Astrocyte (in vitro differentiated cells and primary cell): ENCODE data around the gene NDUFA8. TPM values are rescaled to one million over a fixed set of nuclear protein-coding genes. Genes with fewer than 3 reads are reported as not detected.

Source experiments
- DNase-seq: peaks from one replicate; pipeline ENCODE4 v3.0.0-alpha.2; 2010; ENCODE audit warnings: low read depth
- FAIRE-seq: peaks from 2 replicates; lab custom pipeline; 2011; peaks lifted over from hg19 to GRCh38; lab: Jason Lieb, UNC
- H2AFZ ChIP-seq: 2 replicates; pipeline ENCODE4 v1.6.0; 2012; ENCODE audit warnings: low read depth, low read length, inconsistent platforms
- H3K27ac ChIP-seq: 2 replicates; pipeline ENCODE4 v1.5.1; 2011; ENCODE audit warnings: low read depth, low read length, inconsistent platforms
- H3K27me3 ChIP-seq: 2 replicates; pipeline ENCODE4 v1.6.0; 2011; ENCODE audit warnings: low read length, inconsistent platforms; ENCODE audit not compliant: insufficient read depth
- H3K36me3 ChIP-seq: 2 replicates; pipeline ENCODE4 v1.5.1; 2011; ENCODE audit warnings: low read length, inconsistent platforms; ENCODE audit not compliant: insufficient read depth
- H3K4me1 ChIP-seq: 2 replicates; pipeline ENCODE4 v1.5.1; 2011; ENCODE audit warnings: low read length, inconsistent platforms; ENCODE audit not compliant: insufficient read depth
- H3K4me2 ChIP-seq: 2 replicates; pipeline ENCODE4 v1.6.0; 2012; ENCODE audit warnings: low read length, inconsistent platforms
- H3K4me3 ChIP-seq: 2 replicates; pipeline ENCODE4 v1.5.1; 2011; ENCODE audit warnings: low read depth, mild to moderate bottlenecking, low read length, inconsistent platforms; ENCODE audit not compliant: insufficient read depth
- H3K79me2 ChIP-seq: 2 replicates; pipeline ENCODE4 v1.6.0; 2012; ENCODE audit warnings: mild to moderate bottlenecking, low read length, inconsistent platforms; ENCODE audit not compliant: insufficient read depth
- H3K9ac ChIP-seq: 2 replicates; pipeline ENCODE4 v1.6.0; 2012; ENCODE audit warnings: mild to moderate bottlenecking, low read length, inconsistent platforms
- H3K9me3 ChIP-seq: 2 replicates; pipeline ENCODE4 v1.5.1; 2012; ENCODE audit warnings: low read depth, mild to moderate bottlenecking, low read length, inconsistent platforms; ENCODE audit not compliant: insufficient read depth
- H4K20me1 ChIP-seq: 2 replicates; pipeline ENCODE4 v1.6.0; 2012; ENCODE audit warnings: low read length, inconsistent platforms; ENCODE audit not compliant: insufficient read depth
- H3K27ac Mint-ChIP-seq: one replicate; pipeline ENCODE4 v1.8.0; 2021; ENCODE audit warnings: mild to moderate bottlenecking, mixed read lengths; ENCODE audit not compliant: unreplicated experiment
- H3K27me3 Mint-ChIP-seq: one replicate; pipeline ENCODE4 v1.8.0; 2021; ENCODE audit warnings: low read depth, mixed read lengths; ENCODE audit not compliant: unreplicated experiment
- H3K36me3 Mint-ChIP-seq: one replicate; pipeline ENCODE4 v1.8.0; 2021; ENCODE audit warnings: low read depth, mixed read lengths; ENCODE audit not compliant: unreplicated experiment
- H3K4me1 Mint-ChIP-seq: one replicate; pipeline ENCODE4 v1.8.0; 2021; ENCODE audit warnings: low read depth, mixed read lengths; ENCODE audit not compliant: unreplicated experiment
- H3K4me3 Mint-ChIP-seq: one replicate; pipeline ENCODE4 v1.8.0; 2021; ENCODE audit warnings: mild to moderate bottlenecking, moderate library complexity, mixed read lengths; ENCODE audit not compliant: unreplicated experiment
- H3K9me3 Mint-ChIP-seq: one replicate; pipeline ENCODE4 v1.8.0; 2021; ENCODE audit warnings: mild to moderate bottlenecking, mixed read lengths; ENCODE audit not compliant: unreplicated experiment
- CTCF ChIP-seq: IDR thresholded peaks from 2 replicates; pipeline ENCODE4 v1.5.1; 2011; ENCODE audit warnings: low read depth, mild to moderate bottlenecking, inconsistent platforms, low read length, moderate library complexity; ENCODE audit not compliant: insufficient read depth
- EZH2 ChIP-seq: IDR thresholded peaks from 2 replicates; pipeline ENCODE4 v1.6.1; 2012; ENCODE audit warnings: mild to moderate bottlenecking, low read length, inconsistent platforms; ENCODE audit not compliant: insufficient read depth
- total RNA-seq: library from RNA; stranded (reverse); gene quantifications from 2 replicates; pipeline ENCODE4 v1.2.1, GENCODE V29; 2021

NDUFA8 gene
- total RNA-seq, 1 donor from 2014 or later = 52.3 TPM

GRCh38 chr9:122133984-122134535, 25.5 kb downstream of the NDUFA8 start:
- Histone ChIP-seq H3K4me2 (no peak overlapping the region), H3K4me1 (peaks cover 11% of the 10 kb centered on the region), H3K27me3 (peaks cover 2% of the 10 kb centered on the region), H3K9me3 (no peaks in the 10 kb centered on the region), H2AFZ (no peak overlapping the region), H3K79me2 (no peaks in the 10 kb centered on the region), H3K9ac (no peak overlapping the region), H3K27ac (no peak overlapping the region), H3K4me3 (no peak overlapping the region), H3K36me3 (no peaks in the 10 kb centered on the region), H4K20me1 (no peaks in the 10 kb centered on the region)
- Mint-ChIP-seq H3K4me3 (no peak overlapping the region), H3K36me3 (no peaks in the 10 kb centered on the region), H3K4me1 (peaks cover 9% of the 10 kb centered on the region), H3K27ac (no peak overlapping the region), H3K9me3 (peaks cover 3% of the 10 kb centered on the region), H3K27me3 (peaks cover 25% of the 10 kb centered on the region)
- no peak for FAIRE-seq
- no peak for TF ChIP-seq CTCF
- no peak for TF ChIP-seq EZH2
- DNase-seq = no peak

GRCh38 chr9:122133263-122133983, 26.2 kb downstream of the NDUFA8 start:
- no peaks in the 10 kb centered on the region for H3K79me2 ChIP-seq
- no peak for TF ChIP-seq EZH2
- no peaks in the 10 kb centered on the region for H3K36me3 ChIP-seq
- Mint-ChIP-seq H3K4me3 (no peak overlapping the region), H3K4me1 (peaks cover 9% of the 10 kb centered on the region), H3K27ac (no peak overlapping the region), H3K9me3 (peaks cover 3% of the 10 kb centered on the region), H3K36me3 (no peaks in the 10 kb centered on the region), H3K27me3 (peaks cover 28% of the 10 kb centered on the region)
- no peaks in the 10 kb centered on the region for H3K9me3 ChIP-seq
- H3K9ac ChIP-seq = no peak overlapping the region
- no peak overlapping the region for H2AFZ ChIP-seq
- no peak overlapping the region for H3K4me3 ChIP-seq
- FAIRE-seq (no peak), DNase-seq (no peak)
- H4K20me1 ChIP-seq = no peaks in the 10 kb centered on the region
- H3K4me1 ChIP-seq = peaks cover 11% of the 10 kb centered on the region
- H3K27ac ChIP-seq = no peak overlapping the region
- no peak overlapping the region for H3K4me2 ChIP-seq
- peaks cover 2% of the 10 kb centered on the region for H3K27me3 ChIP-seq

- Histone ChIP-seq H3K27me3 (peaks cover 2% of the 10 kb centered on the region), H3K9ac (no peak overlapping the region), H3K4me1 (peaks cover 11% of the 10 kb centered on the region), H3K4me3 (no peak overlapping the region), H2AFZ (no peak overlapping the region), H4K20me1 (no peaks in the 10 kb centered on the region), H3K36me3 (no peaks in the 10 kb centered on the region), H3K9me3 (no peaks in the 10 kb centered on the region), H3K79me2 (no peaks in the 10 kb centered on the region), H3K27ac (no peak overlapping the region), H3K4me2 (no peak overlapping the region)
- H3K4me1 Mint-ChIP-seq = peaks cover 9% of the 10 kb centered on the region
- DNase-seq (no peak), FAIRE-seq (no peak)
- H3K27ac Mint-ChIP-seq = no peak overlapping the region
- H3K27me3 Mint-ChIP-seq = peaks cover 28% of the 10 kb centered on the region
- no peaks in the 10 kb centered on the region for H3K36me3 Mint-ChIP-seq
- H3K4me3 Mint-ChIP-seq = no peak overlapping the region
- TF ChIP-seq CTCF (no peak), EZH2 (no peak)
- H3K9me3 Mint-ChIP-seq = peaks cover 3% of the 10 kb centered on the region
Measured at GRCh38 chr9:122132539-122132938, 27.0 kb downstream of the NDUFA8 start.
